Parathyroid adenoma (tissue), 2 donors: Measurements from ENCODE around the gene FARSB.

Source experiments
- H2AFZ ChIP-seq: fragments of 300-600 bp; sonication (generic); one replicate; pipeline ENCODE4 v1.7.0; 2017; ENCODE audit warnings: antibody characterized with exemption, mild to moderate bottlenecking
- H3K27ac ChIP-seq: fragments of 300-600 bp; sonication (generic); one replicate; pipeline ENCODE4 v1.7.0; 2017
- H3K27me3 ChIP-seq: fragments of 300-600 bp; sonication (generic); one replicate; pipeline ENCODE4 v1.7.0; 2017; ENCODE audit warnings: low read length; ENCODE audit not compliant: control insufficient read depth, insufficient read depth
- H3K36me3 ChIP-seq: fragments of 300-600 bp; sonication (generic); one replicate; pipeline ENCODE4 v1.7.0; 2017; ENCODE audit warnings: low read length; ENCODE audit not compliant: control insufficient read depth, insufficient read depth
- H3K4me1 ChIP-seq: fragments of 300-600 bp; sonication (generic); one replicate; pipeline ENCODE4 v1.7.0; 2017; ENCODE audit warnings: control low read depth
- H3K4me2 ChIP-seq: fragments of 300-600 bp; sonication (generic); one replicate; pipeline ENCODE4 v1.7.0; 2017; ENCODE audit warnings: low read length
- H3K4me3 ChIP-seq: fragments of 300-600 bp; sonication (generic); one replicate; pipeline ENCODE4 v1.7.0; 2017; ENCODE audit warnings: low read depth, low read length
- H3K79me2 ChIP-seq: fragments of 300-600 bp; sonication (generic); one replicate; pipeline ENCODE4 v1.7.0; 2017; ENCODE audit warnings: control low read depth
- H3K9ac ChIP-seq: fragments of 300-600 bp; sonication (generic); one replicate; pipeline ENCODE4 v1.7.0; 2017; ENCODE audit warnings: mild to moderate bottlenecking
- H3K9me3 ChIP-seq: fragments of 300-600 bp; sonication (generic); one replicate; pipeline ENCODE4 v1.7.0; 2017; ENCODE audit warnings: low read length; ENCODE audit not compliant: control insufficient read depth
- TF ChIP-seq, protein P1 (sequence below): fragments of 300-600 bp; sonication (generic); IDR thresholded peaks from one replicate; pipeline ENCODE4 v1.7.0; 2017; ENCODE audit warnings: antibody characterized with exemption, mild to moderate bottlenecking
- donor health status: primary hyperparathyroidism.

Gene FARSB

DNA sequence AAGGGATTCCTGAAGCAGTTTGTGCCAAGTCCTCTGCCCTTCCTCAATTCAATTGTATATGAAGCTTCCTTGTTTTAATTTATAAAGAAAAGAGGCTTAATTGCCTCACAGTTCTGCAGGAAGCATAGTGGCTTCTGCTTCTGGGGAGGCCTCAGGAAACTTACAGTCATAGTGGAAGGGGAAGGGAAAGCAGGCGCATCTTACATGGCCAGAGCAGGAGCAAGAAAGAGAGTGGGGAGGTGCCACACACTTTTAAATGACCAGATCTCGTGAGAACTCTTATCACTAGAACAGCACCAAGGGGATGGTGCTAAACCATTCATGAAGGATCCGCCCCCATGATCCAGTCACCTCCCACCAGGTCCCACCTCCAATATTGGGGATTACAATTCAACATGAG is 117.4 kb downstream of the FARSB start:
- Histone ChIP-seq H3K79me2 (no peaks in the 10 kb centered on the region), H2AFZ (no peak overlapping the region), H3K4me2 (no peak overlapping the region), H3K4me1 (no peaks in the 10 kb centered on the region), H3K9ac (no peak overlapping the region), H3K9me3 (no peaks in the 10 kb centered on the region), H3K36me3 (no peaks in the 10 kb centered on the region), H3K4me3 (no peak overlapping the region), H3K27ac (no peak overlapping the region), H3K27me3 (no peaks in the 10 kb centered on the region)
- TF ChIP-seq, protein P1, sequence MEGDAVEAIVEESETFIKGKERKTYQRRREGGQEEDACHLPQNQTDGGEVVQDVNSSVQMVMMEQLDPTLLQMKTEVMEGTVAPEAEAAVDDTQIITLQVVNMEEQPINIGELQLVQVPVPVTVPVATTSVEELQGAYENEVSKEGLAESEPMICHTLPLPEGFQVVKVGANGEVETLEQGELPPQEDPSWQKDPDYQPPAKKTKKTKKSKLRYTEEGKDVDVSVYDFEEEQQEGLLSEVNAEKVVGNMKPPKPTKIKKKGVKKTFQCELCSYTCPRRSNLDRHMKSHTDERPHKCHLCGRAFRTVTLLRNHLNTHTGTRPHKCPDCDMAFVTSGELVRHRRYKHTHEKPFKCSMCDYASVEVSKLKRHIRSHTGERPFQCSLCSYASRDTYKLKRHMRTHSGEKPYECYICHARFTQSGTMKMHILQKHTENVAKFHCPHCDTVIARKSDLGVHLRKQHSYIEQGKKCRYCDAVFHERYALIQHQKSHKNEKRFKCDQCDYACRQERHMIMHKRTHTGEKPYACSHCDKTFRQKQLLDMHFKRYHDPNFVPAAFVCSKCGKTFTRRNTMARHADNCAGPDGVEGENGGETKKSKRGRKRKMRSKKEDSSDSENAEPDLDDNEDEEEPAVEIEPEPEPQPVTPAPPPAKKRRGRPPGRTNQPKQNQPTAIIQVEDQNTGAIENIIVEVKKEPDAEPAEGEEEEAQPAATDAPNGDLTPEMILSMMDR, result no peak

DNA sequence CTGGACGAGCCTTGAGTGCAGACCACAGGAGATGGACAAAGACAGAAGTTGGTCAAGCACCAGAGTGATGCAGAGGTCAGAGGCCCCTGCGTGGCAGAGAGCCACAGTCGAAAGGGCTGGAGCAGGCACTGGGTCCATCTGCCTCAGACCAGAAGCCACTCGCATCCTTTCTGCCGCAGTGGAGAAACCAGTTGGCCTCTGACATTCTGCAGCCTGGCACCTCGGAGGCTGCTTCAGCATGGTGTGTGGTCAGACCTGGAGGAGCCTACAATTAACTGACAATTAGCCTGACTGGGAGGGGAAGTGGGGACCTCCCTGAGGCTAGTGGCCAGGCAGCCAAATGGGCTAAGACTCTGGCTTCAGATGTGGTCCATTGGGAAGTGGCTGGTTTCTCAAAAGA is 120.4 kb downstream of the FARSB start:
- Histone ChIP-seq H3K4me1 (no peaks in the 10 kb centered on the region), H3K4me3 (no peak overlapping the region), H3K4me2 (no peak overlapping the region), H3K27ac (no peak overlapping the region), H2AFZ (no peak overlapping the region), H3K27me3 (no peaks in the 10 kb centered on the region), H3K9ac (no peak overlapping the region), H3K9me3 (no peaks in the 10 kb centered on the region), H3K36me3 (no peaks in the 10 kb centered on the region), H3K79me2 (no peaks in the 10 kb centered on the region)
- TF ChIP-seq, protein P1, result no peak

DNA sequence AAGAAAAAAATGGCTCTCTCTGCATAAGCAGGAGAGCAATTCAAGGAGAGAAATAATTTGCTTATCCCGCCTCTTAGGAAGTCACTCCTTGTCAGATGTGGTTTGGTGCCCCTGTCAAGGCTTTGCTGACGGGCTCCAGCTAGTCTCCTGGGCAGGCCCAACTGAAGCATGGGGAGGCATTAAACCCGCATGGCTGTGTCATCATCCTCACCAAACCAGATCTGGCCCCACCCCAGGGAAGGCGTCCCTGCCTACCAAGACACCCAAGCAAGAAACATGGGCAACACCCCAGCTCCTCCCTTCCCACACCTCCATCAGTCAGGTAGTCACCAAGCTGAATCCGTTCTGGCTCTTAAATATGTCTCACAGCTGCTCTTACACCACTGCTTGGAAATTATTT is 123.6 kb downstream of the FARSB start:
- H3K79me2 ChIP-seq, result no peaks in the 10 kb centered on the region

DNA sequence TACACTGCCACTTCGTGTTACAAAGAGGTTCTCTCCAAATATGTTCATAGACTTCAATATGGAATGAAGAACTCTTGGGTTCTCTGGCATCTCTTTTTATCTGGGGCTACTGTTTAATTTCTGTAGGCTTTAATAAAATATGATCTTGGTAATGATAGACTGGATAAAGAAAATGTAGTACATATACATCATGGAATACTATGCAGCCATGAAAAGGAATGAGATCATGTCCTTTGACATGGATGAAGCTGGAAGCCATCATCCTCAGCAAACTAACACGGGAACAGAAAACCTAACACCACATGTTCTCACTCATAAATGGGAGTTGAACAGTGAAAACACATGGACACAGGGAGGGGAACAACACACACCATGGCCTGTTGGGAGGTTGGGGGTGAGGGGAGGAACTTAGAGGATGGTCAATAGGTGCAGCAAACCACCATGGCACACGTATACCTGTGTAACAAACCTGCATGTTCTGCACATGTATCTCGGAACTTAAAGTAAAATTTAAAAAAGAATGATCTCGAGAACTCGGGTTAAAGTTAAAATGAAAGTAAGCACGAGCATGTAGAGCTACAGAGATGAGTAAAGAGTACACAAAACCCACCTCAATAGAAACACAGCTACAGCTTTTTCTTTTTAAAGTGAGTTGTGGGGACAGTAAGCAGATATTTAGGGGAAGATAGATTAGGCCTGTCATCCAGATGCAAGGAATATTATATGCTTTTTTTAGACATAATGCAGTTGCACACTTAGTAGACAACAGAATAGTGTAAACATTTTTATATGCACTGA is 129.2 kb downstream of the FARSB start:
- H3K27me3 ChIP-seq, result no peaks in the 10 kb centered on the region
- no peaks in the 10 kb centered on the region for H3K9me3 ChIP-seq

More for the DNA sequence above, 123.6 kb downstream of the FARSB start:
- Histone ChIP-seq H3K27ac (no peak overlapping the region), H3K36me3 (no peaks in the 10 kb centered on the region), H3K4me3 (no peak overlapping the region), H3K4me1 (no peaks in the 10 kb centered on the region), H3K9me3 (no peaks in the 10 kb centered on the region), H2AFZ (no peak overlapping the region), H3K4me2 (no peak overlapping the region), H3K27me3 (no peaks in the 10 kb centered on the region), H3K9ac (no peak overlapping the region)
- TF ChIP-seq, protein P1, result no peak

More for the DNA sequence above, 129.2 kb downstream of the FARSB start:
- TF ChIP-seq, protein P1, result no peak
- no peak overlapping the region for H2AFZ ChIP-seq
- H3K4me1 ChIP-seq, result no peaks in the 10 kb centered on the region
- no peak overlapping the region for H3K4me3 ChIP-seq
- H3K36me3 ChIP-seq, result no peaks in the 10 kb centered on the region
- H3K27ac ChIP-seq, result no peak overlapping the region
- no peak overlapping the region for H3K9ac ChIP-seq
- H3K4me2 ChIP-seq, result no peak overlapping the region
- H3K79me2 ChIP-seq, result no peaks in the 10 kb centered on the region
